IgD-negative memory B cell (primary cell): Measurements from ENCODE around the gene EDDM3A. TPM values are rescaled to one million over a fixed set of nuclear protein-coding genes. Genes with fewer than 3 reads are reported as not detected.
"Not testable (repeated sequence)": the region's sequence is repeated elsewhere in the genome, so short reads cannot be mapped to it uniquely, and the experiment has no call there.

Experiments used
- H3K27ac Mint-ChIP-seq, 3 donors: one replicate each; pipeline ENCODE4 v1.8.0; 2020 to 2022; ENCODE audit warnings: mild to moderate bottlenecking in 3 of 3, mixed read lengths in 3 of 3, moderate library complexity in 1 of 3
- H3K27me3 Mint-ChIP-seq: one replicate; pipeline ENCODE4 v1.8.0; 2021; ENCODE audit warnings: mixed read lengths
- H3K36me3 Mint-ChIP-seq: one replicate; pipeline ENCODE4 v1.8.0; 2020; ENCODE audit warnings: mild to moderate bottlenecking, mixed read lengths
- H3K4me1 Mint-ChIP-seq, 3 donors: one replicate each; pipeline ENCODE4 v1.8.0; 2020 to 2022; ENCODE audit warnings: mixed read lengths in 3 of 3, mild to moderate bottlenecking in 1 of 3
- H3K4me3 Mint-ChIP-seq, 4 donors: one replicate each; pipeline ENCODE4 v1.8.0; 2020 to 2022; ENCODE audit warnings: mild to moderate bottlenecking in 4 of 4, mixed read lengths in 4 of 4, moderate library complexity in 3 of 4
- H3K9me3 Mint-ChIP-seq, 3 donors: one replicate each; pipeline ENCODE4 v1.8.0; 2020 to 2021; ENCODE audit warnings: mixed read lengths in 3 of 3, mild to moderate bottlenecking in 1 of 3
- polyA plus RNA-seq: library from polyadenylated mRNA; unstranded; fragments of 300-500 nt; fragmentation: Illumina TruSeq; gene quantifications from one replicate; pipeline ENCODE4 v1.2.3, GENCODE V29; 2021

EDDM3A gene, protein sequence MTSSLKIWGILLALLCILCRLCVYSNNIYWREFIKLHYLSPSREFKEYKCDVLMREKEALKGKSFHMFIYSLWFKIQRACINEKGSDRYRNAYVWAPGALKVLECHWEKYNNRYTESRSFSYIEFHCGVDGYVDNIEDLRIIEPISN
- polyA plus RNA-seq, result not detected

DNA sequence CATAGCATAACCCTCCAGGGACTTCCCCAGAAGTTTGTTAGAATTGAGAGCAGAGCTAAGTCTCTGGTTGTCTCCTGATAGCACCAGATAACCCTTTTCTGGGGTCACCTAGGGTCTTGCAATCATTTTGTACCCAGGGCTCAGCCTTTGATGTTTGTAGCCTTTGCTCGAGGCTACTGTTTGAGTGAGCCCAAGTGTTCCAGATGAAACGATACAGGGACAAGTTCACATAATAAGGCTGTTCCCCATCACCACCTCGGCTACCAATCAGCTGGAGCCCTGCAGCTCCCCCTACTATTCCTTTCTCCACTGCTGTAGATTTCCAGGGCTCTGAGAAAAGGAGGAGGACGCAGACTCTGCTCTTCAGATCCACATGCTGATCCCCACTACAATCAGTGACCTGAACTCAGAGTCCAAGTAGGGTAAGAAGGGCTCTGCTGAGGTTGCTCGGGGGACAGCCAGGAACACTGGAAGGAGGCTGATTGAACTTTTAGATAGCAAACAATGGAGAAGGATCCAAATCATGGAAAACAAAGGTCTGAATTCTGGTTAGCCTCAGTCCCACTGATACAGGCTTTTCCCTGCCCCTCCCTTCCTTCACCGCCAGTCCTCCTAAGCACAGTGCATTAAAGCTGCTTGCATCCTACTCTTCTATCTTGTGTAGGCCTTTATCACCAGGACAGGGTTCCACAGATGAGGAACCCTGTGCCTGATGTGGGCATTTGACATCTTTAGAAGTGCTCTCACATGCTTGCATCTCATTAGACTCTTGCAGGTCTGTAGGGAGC is at the start of gene EDDM3A:
EDDM3A (plus strand) TSS at position 317 of the 788 bp plus-strand sequence. CDS start 1,694 bp downstream, outside the sequence.
- Mint-ChIP-seq H3K27me3 (peaks cover 8% of the 10 kb centered on the region), H3K4me1 (peaks cover 0 to 3% (median 0%) of the 10 kb centered on the region in 3 donors), H3K36me3 (no peaks in the 10 kb centered on the region), H3K27ac (no peak within 1 kb of the TSS), H3K4me3 (no peak within 1 kb of the TSS), H3K9me3 (peaks cover 0 to 2% (median 2%) of the 10 kb centered on the region in 3 donors)

DNA sequence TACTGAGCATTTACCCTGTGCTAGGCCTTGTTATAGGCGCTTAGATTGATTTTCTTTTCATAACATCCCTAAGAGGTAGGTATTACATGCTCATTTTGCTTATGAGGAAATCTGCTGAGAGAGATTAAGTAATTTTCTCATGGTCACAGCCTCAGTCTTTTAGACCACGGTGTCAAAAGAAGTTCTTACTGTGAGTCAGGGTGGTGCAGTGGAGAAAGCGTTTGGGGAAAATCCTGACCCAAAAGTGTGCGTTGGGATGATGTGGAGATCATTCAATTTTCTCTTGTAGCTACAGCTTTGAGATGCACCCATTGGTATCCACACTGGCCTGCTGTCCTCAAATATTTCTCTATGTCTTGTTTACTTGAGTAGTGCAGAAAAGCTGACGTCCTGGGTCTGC is 48.9 kb upstream of the EDDM3A start:
- H3K27me3 Mint-ChIP-seq, result no peaks in the 10 kb centered on the region
- peaks cover 2% of the 10 kb centered on the region for H3K36me3 Mint-ChIP-seq
- H3K9me3 Mint-ChIP-seq, result no peaks in the 10 kb centered on the region
- peaks cover 0 to 4% (median 1%) of the 10 kb centered on the region in 3 donors for H3K4me1 Mint-ChIP-seq
- H3K4me3 Mint-ChIP-seq, result no peak overlapping the region
- H3K27ac Mint-ChIP-seq, result no peak overlapping the region

DNA sequence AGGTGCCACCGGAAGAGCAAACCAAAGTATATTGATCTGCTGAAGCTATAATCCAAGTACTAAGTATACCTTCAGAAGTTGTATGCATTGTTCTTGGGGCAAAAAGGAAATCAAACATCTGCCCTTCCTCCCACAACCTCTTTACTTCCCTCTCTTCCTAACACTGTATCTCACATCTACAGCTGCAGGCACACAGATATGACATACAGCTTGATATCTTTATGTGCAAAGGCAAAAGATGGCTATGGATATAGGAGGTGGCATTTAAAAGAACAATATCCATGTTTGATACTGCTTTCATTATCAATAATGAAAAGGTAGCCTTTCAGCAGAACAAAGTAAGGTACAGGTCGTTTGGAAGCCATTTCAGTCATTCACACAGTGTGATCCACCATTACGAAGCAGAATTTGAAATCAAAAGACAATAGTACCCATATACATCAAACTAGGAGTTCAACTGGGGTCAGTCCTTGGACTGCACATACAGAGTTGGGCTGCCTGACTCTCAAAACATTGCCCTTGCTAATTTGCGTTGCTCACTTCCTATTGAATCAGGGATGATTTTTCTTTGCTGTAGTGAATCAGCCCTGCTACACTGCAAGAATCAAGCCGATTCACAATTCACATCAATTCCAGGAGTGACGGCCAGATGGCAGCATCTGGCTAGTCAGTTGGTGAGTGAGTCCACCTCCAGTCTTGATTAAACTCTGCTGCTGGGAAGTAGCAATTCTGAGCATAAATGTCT is 48.2 kb upstream of the EDDM3A start:
- Mint-ChIP-seq H3K36me3 (peaks cover 2% of the 10 kb centered on the region), H3K27ac (no peak overlapping the region), H3K4me1 (peaks cover 0 to 4% (median 1%) of the 10 kb centered on the region in 3 donors), H3K4me3 (no peak overlapping the region), H3K27me3 (no peaks in the 10 kb centered on the region), H3K9me3 (no peaks in the 10 kb centered on the region)

DNA sequence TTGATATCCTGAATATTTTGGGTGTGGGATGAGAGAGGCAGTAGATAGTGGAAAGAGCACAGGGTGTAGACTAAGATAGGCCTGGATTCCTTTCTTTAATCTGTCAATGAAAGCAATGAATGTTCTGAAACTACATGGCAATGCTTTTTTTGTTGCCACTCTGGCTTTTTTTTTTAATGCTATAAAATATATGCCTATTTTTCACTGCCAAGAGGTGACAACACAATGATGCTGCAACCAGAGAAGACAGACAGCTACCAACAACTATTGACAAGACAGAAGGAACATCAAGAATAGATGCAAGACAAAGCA is 47.7 kb upstream of the EDDM3A start:
- no peaks in the 10 kb centered on the region for H3K27me3 Mint-ChIP-seq
- no peak overlapping the region for H3K27ac Mint-ChIP-seq
- H3K36me3 Mint-ChIP-seq, result peaks cover 2% of the 10 kb centered on the region
- peaks cover 0 to 4% (median 1%) of the 10 kb centered on the region in 3 donors for H3K4me1 Mint-ChIP-seq
- H3K4me3 Mint-ChIP-seq, result no peak overlapping the region
- no peaks in the 10 kb centered on the region for H3K9me3 Mint-ChIP-seq

DNA sequence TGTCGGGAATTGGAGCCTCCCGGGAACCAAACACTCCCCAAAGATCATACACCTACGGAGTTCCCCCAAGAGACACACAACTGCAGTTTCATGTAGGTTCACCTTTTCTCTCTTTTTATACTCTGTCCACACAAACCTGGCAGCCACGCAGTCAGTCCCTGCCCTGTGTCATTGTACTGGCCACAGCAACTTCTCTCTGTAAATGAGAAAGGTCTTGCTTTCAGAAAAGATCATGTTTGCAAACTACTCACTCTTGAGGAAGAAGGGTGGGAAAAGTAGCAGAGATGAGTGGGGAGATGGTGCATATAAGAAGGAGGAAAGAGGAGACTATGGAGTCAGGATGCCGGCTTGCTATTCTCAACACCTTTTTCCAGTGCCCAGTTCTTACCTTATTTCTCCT is 46.8 kb upstream of the EDDM3A start:
- peaks cover 2% of the 10 kb centered on the region for H3K36me3 Mint-ChIP-seq
- H3K27me3 Mint-ChIP-seq, result no peaks in the 10 kb centered on the region
- no peak overlapping the region for H3K27ac Mint-ChIP-seq
- H3K4me3 Mint-ChIP-seq, result peak overlapping the region in 1 of 4 donors; percentile 21
- H3K4me1 Mint-ChIP-seq, result peaks cover 0 to 4% (median 1%) of the 10 kb centered on the region in 3 donors
- no peaks in the 10 kb centered on the region for H3K9me3 Mint-ChIP-seq

DNA sequence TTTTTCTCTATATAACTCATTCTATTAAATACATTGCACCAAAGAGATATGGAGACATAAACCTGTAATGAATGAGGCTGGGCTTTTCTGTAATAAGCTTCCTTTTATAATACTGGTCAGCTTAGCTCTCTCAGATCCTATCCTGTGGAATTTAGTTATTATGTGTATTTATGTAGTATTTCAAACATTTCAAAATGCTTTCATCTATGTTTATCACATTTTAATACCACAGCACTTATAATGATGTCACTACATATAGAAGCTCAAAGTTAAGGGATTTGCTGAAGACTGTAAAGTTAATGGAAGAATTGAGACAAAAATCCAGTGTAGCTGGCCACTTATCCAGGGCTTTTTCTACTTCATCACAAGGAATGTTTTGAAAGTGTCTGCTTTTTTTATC is 45.8 kb upstream of the EDDM3A start:
- Mint-ChIP-seq H3K27ac (no peak overlapping the region), H3K27me3 (no peaks in the 10 kb centered on the region), H3K4me1 (peaks cover 0 to 4% (median 1%) of the 10 kb centered on the region in 3 donors), H3K36me3 (peaks cover 2% of the 10 kb centered on the region), H3K4me3 (no peak overlapping the region), H3K9me3 (no peaks in the 10 kb centered on the region)

DNA sequence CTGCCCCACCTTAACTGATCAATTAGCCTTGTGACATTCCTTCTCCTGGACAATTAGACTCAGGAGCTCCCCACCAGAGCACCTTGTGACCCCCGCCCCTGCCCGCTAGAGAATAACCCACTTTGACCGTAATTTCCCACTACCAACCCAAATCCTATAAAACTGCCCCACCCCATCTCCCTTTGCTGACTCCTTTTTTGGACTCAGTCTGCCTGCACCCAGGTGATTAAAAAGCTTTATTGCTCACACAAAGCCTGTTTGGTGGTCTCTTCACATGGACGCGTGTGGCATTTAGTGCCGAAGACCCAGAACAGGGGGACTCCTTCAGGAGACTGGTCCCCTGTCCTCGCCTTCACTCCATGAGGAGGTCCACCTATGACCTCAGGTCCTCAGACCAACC is 44.7 kb upstream of the EDDM3A start:
- not testable (repeated sequence) for H3K27me3 Mint-ChIP-seq, H3K36me3 Mint-ChIP-seq

DNA sequence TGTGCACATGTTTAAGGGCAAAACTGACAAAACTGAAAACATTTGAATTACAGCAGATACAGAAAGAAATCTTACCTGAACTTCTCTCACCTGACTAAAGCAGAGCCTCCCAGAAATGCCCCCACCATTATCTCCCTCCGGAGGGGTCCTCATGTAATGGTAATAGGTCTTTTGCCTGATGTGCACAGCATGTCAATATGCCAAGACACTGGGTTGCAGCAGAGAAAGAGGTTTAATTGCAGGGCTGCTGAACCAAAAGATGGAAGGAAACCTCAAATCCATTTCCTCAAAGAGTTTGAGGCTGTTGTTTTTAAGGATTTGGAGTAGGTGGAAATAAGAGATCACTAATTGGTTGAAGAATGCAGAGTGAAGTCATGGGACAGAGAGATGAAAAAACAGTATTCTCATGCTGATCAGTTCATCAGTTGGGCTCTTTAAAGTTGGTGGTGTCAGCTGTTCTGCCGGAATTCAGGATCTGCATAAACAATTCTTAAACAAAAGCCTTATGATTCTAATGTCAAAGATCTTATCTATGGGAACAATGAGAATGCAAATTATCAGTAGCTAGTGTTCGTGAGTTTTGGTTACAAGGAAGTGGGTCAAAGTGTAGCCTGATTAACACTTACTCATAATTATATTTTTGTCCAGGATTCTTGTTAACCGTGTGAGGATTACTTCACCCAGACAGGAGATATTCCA is 38.9 kb upstream of the EDDM3A start:
- Mint-ChIP-seq H3K4me3 (no peak overlapping the region), H3K9me3 (peaks cover 0 to 4% (median 0%) of the 10 kb centered on the region in 3 donors), H3K27me3 (no peaks in the 10 kb centered on the region), H3K4me1 (no peaks in the 10 kb centered on the region), H3K36me3 (no peaks in the 10 kb centered on the region), H3K27ac (no peak overlapping the region)

More for the DNA sequence above, 44.7 kb upstream of the EDDM3A start:
- H3K9me3 Mint-ChIP-seq, H3K27ac Mint-ChIP-seq, H3K4me1 Mint-ChIP-seq, H3K4me3 Mint-ChIP-seq: not testable (repeated sequence)

DNA sequence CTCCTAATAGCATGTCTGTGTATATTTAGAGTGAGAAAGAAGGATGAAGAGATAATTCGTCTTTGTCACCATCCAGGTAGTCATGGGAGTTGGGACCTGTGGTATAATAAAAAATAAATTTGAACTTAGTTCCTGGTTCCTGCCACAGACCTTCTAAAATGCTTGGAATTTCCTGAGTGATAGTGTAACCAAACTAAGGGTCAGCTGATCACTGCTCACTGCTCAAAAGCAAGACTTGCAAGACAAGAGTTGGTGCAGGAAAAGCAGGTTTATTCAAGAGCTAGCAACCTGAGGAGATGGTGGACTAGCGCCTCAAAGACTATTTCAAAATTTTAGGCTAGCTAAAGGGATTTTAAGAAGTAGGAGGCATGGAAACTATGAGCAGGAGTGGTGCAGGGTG is 38.1 kb upstream of the EDDM3A start:
- peaks cover 0 to 4% (median 0%) of the 10 kb centered on the region in 3 donors for H3K9me3 Mint-ChIP-seq
- no peak overlapping the region for H3K4me3 Mint-ChIP-seq
- no peak overlapping the region for H3K27ac Mint-ChIP-seq
- H3K36me3 Mint-ChIP-seq, result no peaks in the 10 kb centered on the region
- no peaks in the 10 kb centered on the region for H3K27me3 Mint-ChIP-seq
- H3K4me1 Mint-ChIP-seq, result no peaks in the 10 kb centered on the region

DNA sequence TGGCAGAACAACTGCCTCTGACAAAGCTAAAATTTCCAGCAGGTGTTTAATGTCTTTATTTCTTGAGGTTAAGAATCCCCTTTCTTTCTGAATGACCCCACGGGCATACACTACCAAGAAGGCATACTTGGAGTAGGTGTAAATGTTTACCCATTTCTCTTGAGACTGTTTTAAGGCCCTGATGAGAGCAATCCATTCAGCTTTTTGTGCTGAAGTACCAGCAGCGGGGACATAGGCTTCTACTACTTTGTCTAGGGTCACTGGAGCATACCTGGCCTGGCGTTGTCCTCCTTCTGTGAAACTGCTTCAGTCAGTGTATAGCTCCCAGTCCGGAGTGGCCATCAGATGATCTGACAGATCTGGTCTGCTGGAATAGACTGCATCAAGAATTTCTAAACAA is 34.4 kb upstream of the EDDM3A start:
- no peak overlapping the region for H3K27ac Mint-ChIP-seq
- H3K4me3 Mint-ChIP-seq, result no peak overlapping the region
- no peaks in the 10 kb centered on the region for H3K36me3 Mint-ChIP-seq
- H3K4me1 Mint-ChIP-seq, result peaks cover 5 to 22% (median 18%) of the 10 kb centered on the region in 3 donors
- H3K27me3 Mint-ChIP-seq, result peaks cover 6% of the 10 kb centered on the region
- peaks cover 2 to 7% (median 4%) of the 10 kb centered on the region in 3 donors for H3K9me3 Mint-ChIP-seq

DNA sequence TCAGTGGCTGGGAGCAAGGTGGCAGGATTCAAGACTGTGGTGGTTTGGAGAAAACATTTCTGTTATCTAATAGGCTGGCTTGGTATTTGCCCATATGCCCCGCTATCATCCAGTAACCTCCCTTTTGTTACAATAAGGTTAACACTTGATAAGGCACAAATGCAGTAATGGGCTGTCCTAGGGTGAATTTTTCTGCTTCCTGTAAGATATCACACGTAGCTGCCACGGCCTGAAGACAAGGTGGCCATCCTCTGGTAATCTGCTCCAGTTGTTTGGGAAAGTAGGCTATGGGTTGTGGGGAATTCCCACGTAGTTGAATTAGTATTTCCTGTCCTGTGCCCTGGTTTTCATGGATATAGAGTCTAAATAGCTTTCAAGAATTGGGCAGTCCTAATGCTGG is 34.0 kb upstream of the EDDM3A start:
- Mint-ChIP-seq H3K9me3 (peaks cover 2 to 7% (median 4%) of the 10 kb centered on the region in 3 donors), H3K36me3 (no peaks in the 10 kb centered on the region), H3K27ac (no peak overlapping the region), H3K4me1 (peaks cover 5 to 22% (median 18%) of the 10 kb centered on the region in 3 donors), H3K4me3 (no peak overlapping the region), H3K27me3 (peaks cover 6% of the 10 kb centered on the region)

DNA sequence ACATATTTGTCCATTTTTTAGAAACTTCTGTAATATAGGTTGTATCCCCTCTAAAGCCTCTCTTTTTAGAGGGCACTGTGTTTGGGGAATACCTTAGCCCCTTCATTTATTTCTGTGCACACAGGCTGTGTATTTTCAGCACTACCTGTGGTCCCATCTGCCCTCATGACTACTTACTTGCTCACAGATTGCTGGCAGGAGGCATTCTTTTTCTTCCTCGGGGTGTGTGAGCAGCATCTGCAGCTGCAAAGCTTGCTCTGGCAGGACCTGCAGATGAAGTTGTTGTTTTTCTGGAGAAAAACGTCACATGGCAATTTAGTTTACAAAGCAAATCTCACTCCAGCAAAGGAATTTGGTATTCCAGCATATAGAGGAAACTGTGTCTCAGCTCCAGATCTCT is 32.8 kb upstream of the EDDM3A start:
- Mint-ChIP-seq H3K4me3 (no peak overlapping the region), H3K27ac (peak overlapping the region in 1 of 3 donors; percentile 5)

DNA sequence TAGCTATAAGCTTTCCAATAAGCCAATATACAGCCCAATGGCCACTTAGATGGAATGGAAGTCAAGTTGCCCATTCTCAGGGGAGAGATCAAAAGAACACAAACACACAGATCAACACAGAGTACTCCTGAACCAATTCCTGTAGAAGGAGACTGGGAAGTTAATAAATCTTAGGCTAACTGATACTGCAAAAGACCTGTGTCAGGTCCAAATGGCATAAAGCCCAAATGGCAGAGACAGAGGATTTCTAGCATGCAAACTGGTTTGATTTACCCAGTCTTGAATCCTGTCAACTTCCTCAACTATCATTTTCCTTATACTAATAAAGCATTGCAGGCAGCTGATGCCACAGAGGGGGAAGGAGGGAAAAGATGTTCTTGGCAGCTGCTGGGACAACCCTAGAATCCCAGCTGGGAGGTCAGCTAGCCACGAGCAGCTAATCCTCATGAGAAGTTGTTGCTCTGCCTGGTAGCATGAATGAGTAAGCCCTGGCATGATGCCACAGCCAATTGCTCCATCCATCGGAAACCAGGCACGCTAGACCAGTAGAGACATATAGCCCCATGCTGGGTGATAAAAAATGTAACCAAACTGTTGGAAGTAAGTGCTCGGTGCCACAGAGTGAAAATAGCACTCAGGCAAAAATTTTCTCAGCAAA is 31.0 kb upstream of the EDDM3A start:
- peak overlapping the region; percentile 64 to 89 (median 81) for H3K27ac Mint-ChIP-seq
- peak overlapping the region in 1 of 4 donors; percentile 15 for H3K4me3 Mint-ChIP-seq
- peaks cover 5 to 26% (median 25%) of the 10 kb centered on the region in 3 donors for H3K4me1 Mint-ChIP-seq
- H3K27me3 Mint-ChIP-seq, result peaks cover 12% of the 10 kb centered on the region
- no peaks in the 10 kb centered on the region for H3K36me3 Mint-ChIP-seq
- H3K9me3 Mint-ChIP-seq, result peaks cover 0 to 7% (median 2%) of the 10 kb centered on the region in 3 donors

More for the DNA sequence above, 32.8 kb upstream of the EDDM3A start:
- Mint-ChIP-seq H3K9me3 (peaks cover 0 to 7% (median 2%) of the 10 kb centered on the region in 3 donors), H3K36me3 (no peaks in the 10 kb centered on the region), H3K27me3 (peaks cover 6% of the 10 kb centered on the region), H3K4me1 (peaks cover 5 to 22% (median 21%) of the 10 kb centered on the region in 3 donors)

DNA sequence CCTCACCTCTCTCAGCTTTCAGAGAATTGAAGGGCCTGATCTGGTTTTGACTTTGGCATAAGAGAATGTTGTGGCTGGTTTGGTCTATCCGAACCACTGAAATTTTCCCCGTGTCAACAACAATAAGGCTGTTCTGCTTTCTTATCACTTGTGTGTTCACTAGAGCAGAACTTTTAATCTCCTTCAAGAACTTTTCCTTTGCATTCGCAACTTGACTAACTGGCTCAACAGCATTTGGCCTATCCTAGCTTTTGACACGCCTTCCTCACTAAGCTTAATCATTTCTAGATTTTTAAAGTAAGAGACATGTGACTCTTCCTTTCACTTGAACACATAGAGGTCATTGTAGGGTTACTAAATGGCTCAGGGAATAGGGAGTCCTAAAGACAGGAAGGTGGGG is 25.9 kb upstream of the EDDM3A start:
- Mint-ChIP-seq H3K27me3 (peaks cover 24% of the 10 kb centered on the region), H3K4me1 (peaks cover 3 to 36% (median 20%) of the 10 kb centered on the region in 3 donors), H3K27ac (peak overlapping the region in 1 of 3 donors; percentile 27), H3K4me3 (peak overlapping the region in 2 of 4 donors; percentile 14 to 22), H3K9me3 (peaks cover 0 to 11% (median 0%) of the 10 kb centered on the region in 3 donors), H3K36me3 (no peaks in the 10 kb centered on the region)
